Measurements from ENCODE around the gene KRT39. TPM values are rescaled to one million over a fixed set of nuclear protein-coding genes. Genes with fewer than 3 reads are reported as not detected.

Gene KRT39
- total RNA-seq, 1 donor from 2014 or later: not detected

DNA sequence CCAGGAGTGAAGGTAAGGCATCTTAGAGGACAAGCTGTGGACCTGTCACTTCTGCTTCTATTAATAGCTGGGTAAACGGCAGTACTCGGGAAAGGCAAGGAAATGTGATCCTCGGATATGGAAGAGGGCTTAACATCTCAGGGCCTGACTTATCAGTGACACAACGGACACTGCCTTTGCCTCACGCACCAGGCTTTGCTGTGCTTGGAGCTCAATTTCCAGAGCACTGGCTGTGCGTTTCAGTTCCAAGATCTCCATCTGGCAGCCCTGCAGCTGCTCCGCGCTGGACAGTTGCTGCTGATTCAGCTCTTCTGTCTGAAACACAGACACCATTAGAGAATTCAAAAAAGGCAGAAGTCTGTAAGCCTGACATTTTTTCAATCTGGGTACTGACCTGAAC is 13.8 kb upstream of the KRT39 start:
- DNase-seq (ENCODE audit: low spot score): no peak

DNA sequence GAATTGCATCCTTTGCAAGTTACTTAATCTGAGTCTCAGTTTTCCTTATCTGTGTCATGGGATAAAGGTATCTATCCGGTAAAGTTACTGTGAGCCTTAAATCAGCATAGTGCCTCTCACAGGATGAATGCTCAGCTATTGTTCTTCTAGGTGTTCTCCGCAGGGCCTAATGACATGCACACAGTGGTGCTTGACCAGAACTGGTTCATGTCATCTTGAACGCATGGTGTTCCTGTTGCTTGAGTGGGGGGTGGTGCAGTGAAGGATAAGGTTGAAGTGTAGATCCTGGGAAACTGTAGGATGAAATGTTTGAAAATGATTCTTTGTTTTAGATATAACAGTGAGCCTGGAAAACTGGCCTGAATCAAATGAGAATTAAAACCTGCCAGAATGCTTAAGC is 13.4 kb upstream of the KRT39 start:
- DNase-seq (ENCODE audit: low spot score): no peak

DNA sequence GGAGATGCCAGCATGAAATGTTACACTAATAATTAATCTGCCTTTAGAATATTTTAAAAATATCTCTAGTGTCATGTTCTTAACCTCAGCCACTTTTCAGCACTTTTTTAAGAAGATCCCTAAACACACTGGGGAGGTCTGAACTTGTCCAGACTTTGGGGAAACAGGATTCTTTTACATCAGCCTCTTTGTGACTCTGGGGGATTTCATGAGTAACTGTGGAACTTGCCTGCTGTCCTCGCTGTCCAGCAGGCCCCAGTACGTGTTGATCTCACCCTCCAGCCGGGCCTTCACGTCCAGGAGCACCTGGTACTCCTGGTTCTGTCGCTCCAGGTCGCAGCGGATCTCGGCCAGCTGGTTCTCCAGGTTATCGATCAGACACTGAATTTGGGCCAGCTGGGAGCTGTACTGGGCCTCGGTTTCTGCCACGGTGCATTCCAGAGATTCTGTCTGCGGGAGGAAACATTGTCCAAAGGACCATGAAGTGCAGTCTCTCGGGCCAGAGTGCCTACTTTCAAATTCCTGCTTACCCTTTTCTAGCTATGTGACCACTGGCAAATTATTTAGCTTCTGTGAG is 11.9 kb upstream of the KRT39 start:
- DNase-seq (ENCODE audit: low spot score): peak; percentile 49

DNA sequence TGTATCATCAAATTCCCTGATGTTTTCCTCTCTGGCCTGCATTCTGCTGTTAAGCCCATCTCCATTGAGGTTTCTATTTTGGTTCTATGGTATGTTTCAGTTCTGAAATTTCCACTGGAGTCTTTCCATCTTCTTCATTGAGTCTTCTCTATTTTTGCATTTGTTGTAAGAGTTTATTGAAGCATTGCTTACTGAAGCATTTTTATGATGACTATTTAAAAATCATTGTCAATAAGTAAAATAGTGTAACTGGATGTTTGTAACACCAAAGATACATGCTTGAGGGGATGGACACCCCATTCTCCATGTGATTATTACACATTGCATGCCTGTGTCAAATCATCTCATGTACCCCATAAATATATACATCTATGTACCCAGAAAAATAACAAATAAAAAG is 8.8 kb upstream of the KRT39 start:
- DNase-seq (ENCODE audit: low spot score): no peak

DNA sequence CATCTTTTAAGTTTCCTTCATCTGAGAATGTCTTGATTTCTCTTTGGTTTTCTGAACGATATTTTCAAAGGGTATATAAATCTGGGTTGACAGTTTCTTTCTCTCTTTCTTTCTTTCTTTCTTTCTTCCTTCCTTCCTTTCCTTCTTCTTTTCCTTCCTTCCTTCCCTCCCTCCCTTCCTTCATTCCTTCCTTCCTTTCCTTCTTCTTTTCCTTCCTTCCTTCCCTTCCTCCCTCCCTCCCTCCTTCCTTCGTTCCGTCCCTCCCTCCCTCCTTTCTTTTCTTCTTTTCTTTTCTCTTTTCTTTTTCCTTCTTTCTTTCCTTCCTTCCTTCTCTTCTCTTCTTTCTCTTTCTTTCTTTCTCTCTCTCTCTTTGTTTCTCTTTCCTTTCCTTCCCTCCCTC is 7.6 kb upstream of the KRT39 start:
- DNase-seq (ENCODE audit: low spot score): no peak

DNA sequence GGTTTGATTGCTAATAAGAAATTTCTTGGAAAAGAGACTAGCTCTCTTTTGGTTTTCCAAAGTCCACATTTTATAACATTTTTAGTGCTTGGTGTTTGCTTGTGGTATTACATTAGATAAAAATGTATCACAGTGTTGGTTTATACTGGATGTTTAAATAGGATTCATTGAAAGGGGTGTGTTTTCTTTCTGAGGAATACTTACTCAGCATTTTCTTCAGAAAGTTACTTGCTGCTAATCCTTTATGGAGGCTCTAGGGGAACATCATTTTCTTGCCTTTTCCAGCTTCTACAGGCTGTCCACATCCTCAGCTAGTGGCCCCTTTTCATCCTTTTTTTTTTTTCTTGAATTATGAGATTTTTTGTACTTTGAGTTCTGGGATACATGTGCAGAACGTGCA is 834 bp upstream of the KRT39 start:
- no peak for DNase-seq (ENCODE audit: low spot score)

DNA sequence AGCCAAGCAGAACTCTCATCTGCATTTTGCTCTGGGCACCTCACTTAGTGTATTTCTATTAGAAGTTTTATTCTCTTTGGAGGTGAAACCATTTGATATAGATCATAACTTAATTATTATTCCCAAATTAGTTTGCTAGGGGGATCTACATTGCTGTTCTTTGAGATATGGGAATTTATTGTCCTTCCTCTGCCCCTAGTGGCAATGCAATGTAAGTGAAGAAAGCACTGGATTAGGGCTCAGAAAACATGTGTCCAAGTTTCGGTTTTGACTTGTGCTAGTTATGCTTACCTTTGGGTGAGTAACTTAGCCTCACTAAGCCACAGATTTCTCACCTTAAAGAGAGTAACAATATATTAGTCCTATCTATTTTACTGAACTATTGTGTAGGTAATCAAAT is 2.9 kb downstream of the KRT39 start:
- DNase-seq (ENCODE audit: low spot score): no peak

DNA sequence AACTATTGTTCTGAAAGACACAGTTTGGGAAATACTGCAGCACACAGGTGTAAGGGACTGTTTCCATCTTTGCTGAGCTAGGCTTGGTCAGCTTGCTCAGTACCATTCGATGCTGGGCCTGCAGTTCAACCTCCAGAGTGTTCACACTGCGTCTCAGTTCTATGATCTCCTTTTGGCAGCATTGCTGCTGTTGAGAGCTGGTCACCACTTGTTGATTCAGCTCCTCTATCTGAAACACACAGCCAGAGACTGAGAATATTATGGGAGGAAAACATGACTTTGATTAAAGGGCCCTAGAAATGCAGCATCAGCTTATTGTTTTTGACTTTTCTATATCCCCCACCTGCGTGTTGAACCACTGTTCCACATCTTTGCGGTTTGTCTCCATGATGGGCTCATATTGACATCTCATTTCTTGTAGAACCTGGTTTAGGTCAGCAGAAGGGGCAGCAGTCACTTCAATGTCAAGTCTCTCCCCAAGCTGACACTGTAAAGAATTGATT is 4.6 kb downstream of the KRT39 start:
- DNase-seq (ENCODE audit: low spot score): no peak

DNA sequence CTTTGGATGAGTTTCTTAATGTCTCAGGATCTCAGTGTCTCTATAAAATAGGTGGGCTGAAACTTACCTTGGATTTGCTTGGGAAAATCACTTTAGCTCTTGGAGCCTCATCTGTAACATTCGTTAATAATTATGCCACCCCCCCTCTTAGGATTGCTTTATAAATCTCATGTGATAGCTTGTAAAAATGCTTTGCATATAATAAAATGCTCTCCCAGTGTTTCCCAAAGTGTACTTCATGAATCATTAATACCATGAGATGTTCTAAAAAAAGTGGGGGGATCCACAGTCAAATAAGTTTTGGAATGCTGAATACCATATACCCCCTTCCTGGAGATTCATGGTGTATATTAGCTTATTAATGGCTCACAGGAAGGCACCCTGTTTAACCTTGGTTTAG is 5.2 kb downstream of the KRT39 start:
- no peak for DNase-seq (ENCODE audit: low spot score)

DNA sequence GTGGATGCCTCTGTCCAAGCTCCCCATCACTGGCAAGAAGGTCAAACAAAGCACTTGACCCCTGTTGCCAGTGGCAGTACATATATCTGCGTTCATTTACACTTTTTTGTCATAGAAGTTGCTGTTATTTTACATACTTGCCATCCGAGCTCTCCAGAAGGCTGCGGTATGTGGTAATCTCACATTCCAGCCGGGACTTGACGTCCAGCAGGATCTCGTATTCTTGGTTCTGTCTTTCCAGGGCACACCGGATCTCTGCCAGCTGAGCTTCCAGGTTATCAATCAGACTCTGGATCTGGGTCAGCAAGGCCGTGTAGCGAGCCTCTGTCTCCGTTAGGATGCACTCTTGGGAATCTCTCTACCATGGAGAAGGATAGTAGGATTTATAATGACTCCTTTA is 6.6 kb downstream of the KRT39 start:
- DNase-seq (ENCODE audit: low spot score): no peak

DNA sequence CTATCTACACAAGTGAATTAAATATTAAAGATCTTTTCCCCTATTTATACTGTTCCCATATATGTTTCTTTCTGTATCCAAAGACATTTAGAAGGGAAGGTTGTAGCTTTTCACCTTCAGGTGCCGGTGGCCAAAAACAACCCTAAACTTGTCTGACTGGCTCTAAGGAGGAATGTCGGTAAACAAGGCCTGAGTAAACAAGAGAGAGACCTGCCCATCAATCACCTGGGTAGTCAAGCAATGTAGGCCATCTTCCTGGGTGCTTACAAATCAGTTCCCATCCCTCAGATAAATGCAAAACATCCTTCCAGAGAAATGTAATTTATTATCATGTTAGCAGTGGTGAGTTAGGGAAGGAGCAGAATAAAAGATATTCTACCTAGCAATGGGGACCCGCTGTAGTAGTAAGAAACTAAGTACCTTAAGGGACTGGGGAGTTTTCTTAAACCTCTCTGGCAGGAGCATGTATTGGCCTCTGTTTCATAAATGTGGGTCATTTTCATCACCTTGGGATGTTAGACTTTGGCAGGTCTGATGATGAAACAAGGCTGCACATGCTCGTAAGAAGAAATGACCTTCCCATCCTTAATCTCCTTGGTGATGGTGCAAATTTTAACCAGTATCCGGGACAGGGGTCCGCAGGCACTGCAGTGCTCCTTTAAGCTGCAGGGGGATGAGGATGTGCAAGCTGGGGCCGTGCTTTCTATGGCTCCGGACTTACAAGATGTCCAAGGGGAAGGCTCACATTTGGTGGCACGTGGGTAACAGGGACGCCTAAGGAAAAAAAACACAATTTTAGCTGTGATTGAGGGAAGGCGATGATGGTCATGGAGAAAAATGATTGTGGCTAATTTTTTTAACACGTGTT is 8.4 kb downstream of the KRT39 start:
- peak; percentile 58 for DNase-seq (ENCODE audit: low spot score)

DNA sequence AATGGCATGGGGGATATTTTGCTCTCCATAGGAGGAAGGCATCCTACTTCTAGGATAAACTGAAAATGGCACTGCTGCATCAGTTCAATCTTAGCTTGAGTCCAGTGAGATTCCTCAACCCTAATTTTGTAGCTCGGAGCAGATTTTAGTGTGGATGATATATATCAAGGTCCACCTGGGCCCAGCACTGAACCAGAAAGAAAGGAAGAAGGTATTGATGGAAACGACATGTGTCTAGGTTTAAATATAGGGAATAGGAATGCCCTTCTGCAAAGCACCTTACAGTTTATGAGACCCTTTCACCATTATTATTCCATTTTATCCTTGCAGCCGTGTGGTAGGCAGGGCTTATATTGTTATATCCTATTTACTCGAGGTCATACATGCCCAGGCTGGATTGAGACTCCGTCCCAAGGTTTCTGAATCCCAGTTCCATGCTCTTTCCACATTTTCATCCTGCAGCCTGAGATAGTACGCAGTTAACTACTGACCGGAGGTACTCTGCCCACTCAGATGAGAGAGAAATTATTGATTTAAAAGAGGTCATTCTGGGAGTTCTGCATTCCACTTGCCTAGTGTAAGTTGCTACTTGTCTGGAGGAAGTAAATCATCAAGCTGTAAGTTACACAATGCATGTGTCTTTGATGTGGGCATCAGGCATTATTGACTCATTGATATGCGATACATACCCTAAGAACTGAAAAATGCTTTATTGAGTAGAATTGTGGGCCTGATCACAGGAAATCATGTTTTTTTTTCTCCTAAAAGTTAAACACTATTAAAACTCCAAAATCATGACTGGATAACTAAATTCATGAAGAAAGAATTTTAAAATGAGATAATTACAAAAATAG is 10.1 kb downstream of the KRT39 start:
- peak; percentile 56 for DNase-seq (ENCODE audit: low spot score)

DNA sequence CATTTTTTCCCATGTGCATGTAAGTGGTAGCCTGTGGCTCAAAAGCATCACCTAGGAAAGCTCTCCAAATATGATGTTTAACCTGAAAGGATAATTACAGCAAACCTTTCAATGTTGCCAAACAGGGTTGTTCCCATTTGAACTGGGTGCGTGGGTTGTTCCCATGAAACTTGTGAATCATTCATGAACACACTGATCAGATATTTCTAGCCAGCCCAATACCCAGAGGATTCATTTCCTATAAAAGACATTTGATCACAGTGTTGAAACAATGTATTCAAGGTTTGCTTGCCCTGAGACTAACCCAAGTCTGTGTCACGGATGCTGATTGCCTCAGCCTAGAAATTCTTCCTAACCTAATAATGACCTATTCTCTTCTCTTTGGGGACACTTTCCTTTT is 12.9 kb downstream of the KRT39 start:
- no peak for DNase-seq (ENCODE audit: low spot score)

DNA sequence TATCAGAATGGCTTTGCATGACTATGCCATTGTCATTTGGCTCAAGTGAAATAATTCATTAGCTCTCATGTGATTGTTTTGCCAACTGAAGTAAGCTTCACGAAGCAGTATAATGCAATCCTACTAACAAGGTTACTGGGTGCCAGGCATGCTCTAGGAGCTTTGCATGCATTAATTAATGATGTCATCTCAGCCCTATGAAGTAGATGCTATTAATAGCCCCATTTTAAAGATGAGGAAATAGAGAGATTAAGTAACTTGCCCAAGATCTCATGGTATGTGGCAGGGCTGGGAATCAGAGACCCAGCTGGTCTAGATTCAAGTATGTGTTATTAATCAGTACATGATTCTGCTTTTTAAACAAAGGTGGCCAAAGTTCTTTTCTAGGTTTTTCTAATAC is 14.1 kb downstream of the KRT39 start:
- DNase-seq (ENCODE audit: low spot score): no peak

DNA sequence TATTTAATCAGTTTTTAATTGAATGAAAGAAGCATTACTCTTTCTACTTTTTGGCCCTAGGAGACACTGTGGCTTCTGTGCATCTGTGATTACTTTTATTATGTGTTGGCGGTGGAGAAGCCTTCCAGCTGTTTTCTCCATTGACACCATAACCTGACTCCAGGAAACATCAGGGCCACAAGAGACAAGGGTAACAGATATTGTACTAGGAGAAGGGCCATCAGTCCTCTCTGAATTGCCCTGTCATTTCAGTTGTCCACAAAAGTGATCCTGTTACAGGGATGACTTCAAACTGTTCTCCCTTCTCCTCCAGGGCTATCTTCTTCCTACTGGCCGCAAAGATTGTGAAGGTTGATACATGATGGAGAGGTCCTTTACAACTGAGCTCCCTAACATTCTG is 14.6 kb downstream of the KRT39 start:
- DNase-seq (ENCODE audit: low spot score): no peak

DNA sequence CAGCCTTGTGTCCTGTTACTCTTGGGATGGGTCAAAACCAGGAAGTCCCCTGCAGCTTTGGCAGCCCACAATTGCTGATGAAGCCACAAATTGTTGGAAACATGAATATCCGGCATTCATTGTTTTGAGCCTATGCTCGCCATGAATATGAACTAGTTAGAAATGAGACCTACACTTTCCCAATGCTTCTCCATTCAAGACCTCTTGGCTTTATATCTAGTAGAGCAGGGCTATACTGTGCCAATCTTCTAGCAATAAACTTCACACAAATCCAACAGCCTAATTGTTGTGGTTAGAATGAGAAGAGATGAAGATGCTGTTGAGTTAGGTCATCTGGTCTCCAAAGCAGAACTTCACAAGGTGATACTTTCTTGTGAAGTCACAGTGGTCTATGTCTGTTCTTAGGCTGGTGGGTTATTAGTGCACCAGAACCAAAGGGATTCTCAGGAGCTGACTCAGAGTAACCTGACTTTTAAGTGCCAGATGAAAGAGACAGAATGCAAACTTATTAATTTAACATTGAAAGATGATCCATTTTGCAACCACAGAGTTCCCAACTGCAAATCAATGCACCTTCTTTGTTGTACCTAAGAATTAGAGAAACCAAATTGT is 15.6 kb downstream of the KRT39 start:
- DNase-seq (ENCODE audit: low spot score): no peak

DNA sequence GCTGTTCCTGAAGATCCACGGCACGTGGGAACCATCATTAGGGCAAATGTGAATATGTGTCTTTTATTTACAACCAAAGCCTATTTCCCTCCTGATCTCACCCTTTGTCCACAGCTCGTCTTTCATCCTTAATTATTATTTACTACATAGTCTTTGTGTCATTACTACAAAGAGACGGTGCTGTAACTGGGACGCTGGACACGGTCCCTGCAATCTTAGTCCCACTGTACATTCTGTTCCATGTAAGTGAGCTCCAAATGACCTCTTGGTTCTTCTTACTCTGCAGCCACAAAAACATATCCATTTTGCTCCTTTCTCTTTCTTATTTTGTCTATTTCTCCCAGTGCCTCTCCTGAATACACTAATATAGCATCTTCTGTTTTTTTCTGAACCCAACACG is 16.6 kb downstream of the KRT39 start:
- DNase-seq (ENCODE audit: low spot score): no peak

DNA sequence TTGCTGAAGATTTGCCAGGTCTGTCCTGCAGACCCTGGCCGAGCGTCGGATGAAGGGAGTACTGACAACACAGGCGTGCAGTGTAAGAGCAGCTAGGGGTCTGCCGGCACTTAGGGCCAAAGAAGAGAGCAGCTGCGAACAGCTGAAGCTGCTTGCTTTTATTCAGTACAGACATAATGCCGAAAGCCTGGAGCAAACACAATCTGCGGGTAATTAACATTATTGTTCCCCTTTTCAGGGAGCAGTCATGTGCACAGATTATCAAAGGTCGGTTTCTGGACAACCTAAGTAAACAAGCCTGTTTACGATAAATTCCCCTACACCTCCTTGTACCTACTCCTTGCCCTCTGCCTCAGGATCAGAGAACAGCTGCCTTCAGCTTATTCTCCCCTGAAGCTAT is 17.3 kb downstream of the KRT39 start:
- no peak for DNase-seq (ENCODE audit: low spot score)

DNA sequence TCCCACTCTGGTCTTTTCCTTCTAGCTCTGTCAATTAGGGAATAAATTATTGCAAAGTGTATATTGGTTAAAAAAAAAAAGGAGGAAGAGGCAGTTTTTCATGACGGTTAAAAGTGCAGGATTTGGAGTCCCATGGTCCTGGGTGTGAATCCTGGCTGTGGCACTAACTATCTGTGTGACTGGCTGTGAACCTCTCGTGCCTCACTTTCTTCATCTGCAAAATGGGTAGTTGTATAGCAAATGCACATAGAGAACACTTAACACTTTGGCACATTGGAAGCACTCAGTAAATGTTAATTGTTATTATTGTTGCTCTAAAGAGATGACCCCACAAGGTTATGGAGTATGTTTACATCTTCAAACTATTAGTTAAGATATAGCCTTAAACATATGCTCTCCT is 18.8 kb downstream of the KRT39 start:
- DNase-seq (ENCODE audit: low spot score): no peak

DNA sequence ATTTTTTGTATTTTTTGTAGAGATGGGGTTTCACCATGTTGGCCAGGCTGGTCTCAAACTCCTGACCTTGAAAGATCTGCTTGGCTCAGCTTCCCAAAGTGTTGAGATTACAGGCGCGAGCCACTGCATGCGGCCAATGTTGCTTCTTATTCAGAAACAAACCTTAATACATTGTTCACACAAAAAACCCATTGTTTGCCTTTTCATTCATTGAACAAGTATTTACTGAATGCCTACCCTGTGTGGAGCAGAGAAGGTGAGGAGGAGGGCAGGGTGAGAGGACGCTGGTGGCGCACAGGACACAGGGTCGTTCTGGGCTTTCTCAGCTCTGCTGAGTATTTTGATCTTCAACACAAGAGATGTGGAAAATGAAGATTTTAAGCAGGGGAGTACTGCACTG is 21.3 kb downstream of the KRT39 start:
- no peak for DNase-seq (ENCODE audit: low spot score)

DNA sequence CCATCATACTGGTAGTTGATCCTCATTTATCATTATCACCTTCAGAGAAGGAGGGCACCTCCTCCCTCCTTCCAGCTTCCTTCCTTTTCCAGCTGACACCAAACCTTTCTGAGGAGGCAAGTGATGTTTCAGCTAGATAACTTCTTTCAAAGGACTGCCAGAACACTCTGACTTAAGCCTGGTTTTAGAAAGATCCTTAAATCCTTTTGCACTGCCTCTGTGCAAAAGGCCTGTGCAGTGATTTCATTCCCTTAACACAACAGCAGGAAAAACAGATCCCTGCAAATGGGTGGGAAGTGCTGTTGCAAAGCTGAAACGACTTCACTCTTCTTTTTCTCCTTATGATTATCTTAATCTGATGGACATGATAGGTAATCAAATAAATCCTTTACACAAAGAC is 22.2 kb downstream of the KRT39 start:
- DNase-seq (ENCODE audit: low spot score): no peak

DNA sequence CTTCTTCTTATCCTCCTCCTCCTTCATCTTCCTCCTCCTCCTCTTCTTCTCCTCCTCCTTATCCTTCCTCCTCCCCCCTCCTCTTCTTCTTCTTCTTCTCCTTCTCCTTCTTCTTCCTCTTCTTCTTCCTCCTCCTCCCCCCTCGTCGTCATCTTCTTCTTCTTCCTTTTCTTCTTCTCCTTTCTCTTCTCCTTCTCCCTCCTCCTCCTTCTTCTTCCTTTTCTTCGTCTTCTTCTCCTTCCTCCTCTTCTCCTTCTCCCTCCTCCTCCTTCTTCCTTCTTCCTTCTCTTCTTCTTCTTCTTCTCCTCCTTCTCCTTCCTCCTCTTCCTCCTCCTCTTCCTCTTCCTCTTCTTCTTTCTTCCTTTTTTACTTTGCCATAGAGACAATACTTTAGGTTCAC is 24.2 kb downstream of the KRT39 start:
- no peak for DNase-seq (ENCODE audit: low spot score)

Data from mucosa of gallbladder (tissue), 1 donor.